Testis (tissue), 2 donors: ENCODE results near the gene CERK.

Source experiments
- CTCF ChIP-seq, 3 experiments: fragments of 450-650 bp in 2 of 3; fragments of 200-600 bp in 1 of 3; sonication (generic) in 1 of 3; IDR thresholded peaks; one replicate each; pipeline ENCODE4 v1.5.1; 2016 to 2019; ENCODE audit warnings: antibody characterized with exemption in 3 of 3, mild to moderate bottlenecking in 2 of 3, moderate library complexity in 1 of 3
- POLR2A ChIP-seq: fragments of 450-650 bp; IDR thresholded peaks from one replicate; pipeline ENCODE4 v1.6.1; 2017; ENCODE audit warnings: antibody characterized with exemption, mild to moderate bottlenecking, moderate library complexity

GRCh38 chr22:46748206-46748907, 10.3 kb upstream of the CERK start:
- TF ChIP-seq CTCF (IDR thresholded peaks at IDR 0.05) (no peak), POLR2A (no peak)
